Adipose tissue (tissue), 3 donors: ENCODE measurements around the gene FBXL2. TPM values are rescaled to one million over a fixed set of nuclear protein-coding genes. Genes with fewer than 3 reads are reported as not detected.
"Not testable (repeated sequence)": the region's sequence is repeated elsewhere in the genome, so short reads cannot be mapped to it uniquely, and the experiment has no call there.

Experiments
- H3K27ac ChIP-seq: one replicate; pipeline ENCODE4 v1.5.1; 2013; ENCODE audit warnings: low read depth, low read length
- WGBS, 3 donors: extraction: QIAGEN DNeasy Blood & Tissue Kit; methylation state at CpG; one replicate each; pipeline ENCODE4 v1.1.7; 2013; 5-methylcytosine and 5-hydroxymethylcytosine counted together
- polyA plus RNA-seq, 3 donors: library from polyadenylated mRNA; stranded (reverse); fragments of 200-250 nt; gene quantifications; one replicate each; pipeline ENCODE4 v1.2.3, GENCODE V29; 2013
- donor health status: healthy with polysubstance abuse.
- donor health status: Bipolar disorder and iron deficiency.
- donor health status: healthy.

The FBXL2 gene
- polyA plus RNA-seq, 3 donors = 1.9 to 2.2 (median 2.1) TPM

DNA sequence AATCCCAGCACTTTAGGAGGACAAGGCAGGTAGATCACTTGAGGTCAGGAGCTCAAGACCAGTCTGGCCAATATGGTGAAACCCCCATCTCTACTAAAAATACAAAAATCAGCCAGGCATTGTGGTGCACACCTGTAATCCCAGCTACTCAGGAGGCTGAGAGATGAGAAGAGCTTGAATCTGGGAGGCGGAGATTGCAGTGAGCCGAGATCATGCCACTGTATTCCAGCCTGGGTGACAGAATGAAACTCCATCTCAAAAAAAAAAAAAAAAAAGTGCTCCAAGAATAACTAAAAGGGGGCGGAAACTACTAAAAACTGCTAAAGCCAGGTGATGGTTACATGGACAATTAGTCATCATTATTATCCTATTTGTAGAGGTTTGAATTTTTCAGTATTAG lies 133.6 kb downstream of the FBXL2 start:
- not testable (repeated sequence) for H3K27ac ChIP-seq
- 94 to 97% (median 97%) methylated on average over 3 of the region's 3 CpGs for WGBS, 3 donors

DNA sequence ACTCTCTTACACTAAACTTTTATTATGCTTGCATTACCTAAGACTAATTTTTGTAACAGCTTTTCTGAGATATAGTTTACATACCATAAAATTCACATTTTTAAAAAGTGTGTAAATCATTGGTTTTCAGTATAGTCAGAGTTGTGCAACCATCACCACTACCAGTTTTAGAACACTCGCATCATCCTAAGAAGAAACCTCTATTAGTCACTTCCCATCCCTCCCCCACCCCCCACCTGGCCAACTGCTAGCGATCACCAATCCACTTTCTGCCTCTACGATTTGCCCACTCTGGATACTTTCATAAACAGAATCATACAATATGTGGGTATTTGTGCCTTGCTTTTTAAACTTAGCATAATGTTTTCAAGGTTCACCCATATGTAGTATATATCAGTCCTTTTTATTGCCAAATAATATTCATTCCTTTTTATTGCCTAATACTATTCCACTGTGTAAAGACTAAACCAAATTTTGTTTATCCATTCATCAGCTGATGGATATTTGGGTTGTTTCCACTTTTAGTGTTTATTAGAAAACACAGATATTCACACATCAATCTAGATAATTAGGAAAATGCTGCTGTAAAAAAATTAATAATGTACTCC lies 139.9 kb downstream of the FBXL2 start:
- WGBS, 3 donors = 77 to 95% (median 77%) methylated on average over 3 of the region's 3 CpGs
- no peak overlapping the region for H3K27ac ChIP-seq

DNA sequence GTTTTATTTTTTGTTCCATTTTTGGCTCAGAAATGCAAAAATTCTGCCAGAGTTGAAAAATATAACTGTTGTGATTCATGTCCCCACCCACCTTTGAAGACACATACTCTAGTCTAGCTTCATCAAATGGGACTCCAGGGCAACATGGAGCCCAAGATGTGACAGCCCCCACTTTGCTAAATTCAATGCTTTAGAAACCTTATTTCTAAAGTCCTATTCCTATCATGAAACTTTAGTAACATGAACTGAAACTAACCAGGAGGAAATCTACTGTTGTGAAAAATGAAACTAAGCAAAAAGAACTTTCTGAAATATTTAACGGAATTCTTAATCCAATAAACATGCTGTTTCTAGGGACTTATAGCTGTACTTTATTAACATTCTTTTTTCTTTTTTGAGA lies 142.7 kb downstream of the FBXL2 start:
- no peak overlapping the region for H3K27ac ChIP-seq
- 83 to 100% (median 86%) methylated on average over 1 of the region's 1 CpG for WGBS, 3 donors

DNA sequence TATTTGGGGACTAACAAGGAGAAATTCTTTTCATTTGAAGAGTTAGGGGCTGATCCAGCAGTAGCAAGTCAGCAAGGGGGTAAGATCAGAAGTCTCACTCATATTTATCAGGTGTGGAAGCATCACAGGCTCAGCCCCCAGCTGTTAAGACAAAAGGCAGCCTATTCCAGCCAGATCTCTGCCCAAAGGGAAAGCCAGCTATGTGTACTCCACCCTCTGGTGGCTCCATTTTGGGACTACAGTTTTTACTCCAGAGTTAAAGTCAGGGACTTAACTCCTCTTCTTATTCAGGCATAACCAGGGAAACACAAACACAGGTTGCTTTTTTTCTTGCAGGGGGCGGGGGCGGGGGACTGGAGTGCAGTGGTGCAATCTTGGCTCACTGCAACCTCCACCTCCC lies 143.7 kb downstream of the FBXL2 start:
- WGBS, 3 donors = 96 to 100% (median 98%) methylated on average over 2 of the region's 2 CpGs
- no peak overlapping the region for H3K27ac ChIP-seq

DNA sequence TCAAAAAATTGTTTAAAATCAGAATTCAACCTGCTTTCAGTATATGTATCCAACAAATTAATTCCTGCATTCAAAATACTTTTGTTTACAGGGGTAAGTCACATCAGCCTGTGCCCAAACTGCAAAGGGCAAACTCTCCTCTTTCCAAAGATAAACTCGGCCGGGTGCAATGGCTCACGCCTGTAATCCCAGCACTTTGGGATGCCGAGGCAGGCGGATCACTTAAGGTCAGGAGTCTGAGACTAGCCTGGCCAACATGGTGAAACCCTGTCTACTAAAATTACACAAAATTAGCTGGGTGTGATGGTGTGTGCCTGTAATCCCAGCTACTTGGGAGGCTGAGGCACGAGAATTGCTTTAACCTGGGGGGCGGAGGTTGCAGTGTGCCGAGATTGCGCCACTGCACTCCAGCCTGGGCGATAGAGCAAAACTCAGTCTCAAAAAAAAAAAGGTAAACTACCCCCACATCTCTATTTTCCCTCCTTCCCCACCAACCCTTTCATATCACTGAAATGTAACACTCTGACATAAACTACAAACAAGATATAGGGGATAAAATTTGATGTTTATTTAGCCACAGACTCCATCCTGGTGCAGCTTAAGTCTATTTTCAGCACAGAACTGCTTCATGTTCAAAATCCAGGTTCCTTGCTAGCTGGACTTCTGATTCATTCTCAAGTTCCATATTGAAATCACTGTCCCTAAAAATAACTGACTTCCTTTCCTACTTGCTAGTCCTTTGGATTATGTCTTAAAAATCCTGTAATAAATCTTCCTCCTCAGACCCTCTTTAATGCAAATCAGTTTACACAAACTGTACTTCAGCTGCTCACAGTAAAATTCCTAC lies 147.6 kb downstream of the FBXL2 start:
- no peak overlapping the region for H3K27ac ChIP-seq
- 88 to 93% (median 90%) methylated on average over 10 of the region's 10 CpGs for WGBS, 3 donors

DNA sequence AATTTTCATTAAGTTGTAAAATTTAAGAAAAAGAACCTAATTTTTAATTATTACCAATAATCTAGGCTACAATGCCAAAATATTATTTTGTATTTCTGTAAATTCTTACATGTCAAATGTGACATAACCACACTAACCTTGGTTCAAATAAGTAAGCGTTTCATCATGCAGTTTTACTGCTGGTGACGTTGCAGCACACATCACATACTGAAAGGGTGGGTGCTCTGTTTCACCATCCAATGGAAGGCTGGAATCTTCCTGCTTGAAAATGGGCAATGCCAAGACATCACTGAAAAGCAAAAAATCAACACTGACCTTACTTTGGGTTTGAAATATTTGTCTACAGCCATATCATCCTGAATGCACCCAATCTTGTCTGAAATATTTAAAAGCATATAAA lies 148.2 kb downstream of the FBXL2 start:
- H3K27ac ChIP-seq = no peak overlapping the region
- WGBS, 3 donors = 67 to 88% (median 73%) methylated on average over 2 of the region's 2 CpGs

DNA sequence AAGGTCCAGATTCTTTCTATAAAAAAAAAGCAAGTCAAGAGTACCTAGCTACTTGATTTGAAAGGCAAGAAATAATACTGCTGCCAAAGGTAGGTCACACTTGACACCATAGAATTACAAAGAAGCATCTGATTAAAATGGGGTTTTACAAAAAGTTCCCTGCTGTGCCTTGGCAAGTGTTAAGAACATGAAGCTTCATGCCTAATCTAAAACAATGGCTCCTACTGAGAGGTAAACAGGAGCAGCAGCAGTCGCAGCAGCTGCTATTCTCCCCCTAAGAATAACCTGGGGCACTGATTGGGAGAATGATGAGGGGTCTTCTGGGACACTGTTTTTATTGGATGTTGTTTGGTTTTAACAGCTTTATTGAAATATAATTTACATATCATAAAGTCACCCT lies 148.8 kb downstream of the FBXL2 start:
- 69 to 93% (median 88%) methylated on average over 1 of the region's 1 CpG for WGBS, 3 donors
- no peak overlapping the region for H3K27ac ChIP-seq

DNA sequence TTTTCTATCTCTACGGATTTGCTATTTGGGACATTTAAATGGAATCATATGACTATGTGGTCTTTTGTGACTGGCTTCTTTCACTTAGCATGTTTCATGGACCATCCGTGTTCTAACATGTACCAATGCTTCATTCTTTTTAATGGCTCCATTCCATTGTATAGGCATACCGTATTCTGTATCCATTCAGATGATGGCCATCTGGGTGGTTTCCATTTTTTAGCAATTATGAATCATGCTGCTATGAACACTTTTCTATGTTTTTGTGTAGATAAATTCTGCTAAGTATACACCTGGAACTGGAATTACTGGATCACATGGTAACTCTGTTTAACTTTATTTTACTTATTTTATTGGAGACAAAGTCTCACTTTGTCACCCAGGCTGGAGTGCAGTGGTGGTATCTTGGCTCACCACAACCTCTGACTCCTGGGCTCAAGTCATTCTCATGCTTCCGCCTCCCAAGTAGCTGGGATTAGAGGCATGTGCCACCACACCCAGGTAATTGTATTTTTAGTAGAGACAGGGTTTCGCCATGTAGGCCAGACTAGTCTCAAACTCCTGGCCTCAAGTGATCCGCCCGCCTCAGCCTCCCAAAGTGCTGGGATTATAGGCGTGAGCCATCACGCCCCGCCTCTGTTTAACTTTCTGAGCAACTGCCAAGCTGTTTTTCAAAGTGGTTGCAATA lies 149.5 kb downstream of the FBXL2 start:
- no peak overlapping the region for H3K27ac ChIP-seq
- 93 to 96% (median 96%) methylated on average over 10 of the region's 10 CpGs for WGBS, 3 donors

DNA sequence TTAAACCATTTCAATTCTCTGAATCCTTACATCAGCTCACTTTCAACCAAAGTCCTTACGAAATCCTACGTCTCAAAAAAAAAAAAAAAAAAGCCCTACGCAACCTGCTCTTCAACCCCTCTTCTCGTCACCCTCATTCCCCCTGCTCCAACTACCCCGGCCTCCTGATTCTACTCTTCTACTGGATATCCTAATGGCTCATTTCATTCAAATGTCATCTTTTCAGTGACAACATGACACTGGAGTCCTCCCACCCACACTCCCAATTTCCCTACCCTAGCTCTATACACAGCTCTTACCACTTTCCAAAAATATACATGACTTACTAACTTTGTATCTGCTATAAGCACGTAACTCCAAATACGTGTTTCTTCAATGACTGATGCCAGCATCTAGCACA lies 151.5 kb downstream of the FBXL2 start:
- H3K27ac ChIP-seq = no peak overlapping the region

DNA sequence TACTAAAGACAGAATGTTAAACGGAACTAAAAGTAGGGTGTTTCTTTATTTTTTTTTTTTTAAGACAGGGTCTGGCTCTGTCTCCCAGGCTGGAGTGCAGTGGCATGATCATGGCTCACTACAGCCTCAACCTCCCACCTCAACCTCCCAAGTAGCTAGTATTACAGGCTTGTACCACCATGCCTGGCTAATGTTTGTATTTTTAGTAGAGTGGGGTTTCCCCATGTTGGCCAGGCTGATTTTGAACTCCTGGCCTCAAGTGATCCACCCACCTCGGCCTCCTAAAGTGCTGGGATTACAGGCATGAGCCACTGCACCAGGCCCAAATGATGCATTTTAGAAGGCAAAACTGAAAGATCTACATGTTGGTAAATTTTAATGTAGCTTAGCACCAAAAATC lies 152.1 kb downstream of the FBXL2 start:
- H3K27ac ChIP-seq = not testable (repeated sequence)
- WGBS, 3 donors = 83 to 84% (median 83%) methylated on average over 2 of the region's 2 CpGs

More for the DNA sequence above, 151.5 kb downstream of the FBXL2 start:
- 65 to 78% (median 74%) methylated on average over 7 of the region's 7 CpGs for WGBS, 3 donors

DNA sequence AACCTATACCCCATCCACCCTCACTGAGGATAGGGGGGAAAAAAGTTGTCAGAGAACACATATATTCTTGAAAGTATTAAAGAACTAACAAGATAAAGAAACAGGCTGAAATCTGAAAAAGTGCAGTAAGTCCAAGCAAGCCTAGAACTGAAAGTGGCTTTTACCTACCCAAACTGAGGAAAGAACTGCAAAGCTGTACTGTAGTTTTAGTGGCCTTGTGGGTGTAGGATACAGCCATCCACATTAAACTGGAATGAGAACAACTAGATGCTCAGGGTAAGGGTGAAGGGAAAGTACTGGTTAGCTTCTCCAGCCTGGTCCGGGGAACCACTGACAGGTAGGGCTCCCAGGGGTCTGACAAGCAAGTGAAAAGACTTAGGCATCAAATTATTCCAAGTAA lies 152.8 kb downstream of the FBXL2 start:
- no peak overlapping the region for H3K27ac ChIP-seq
- WGBS, 3 donors = 88 to 91% (median 89%) methylated on average over 1 of the region's 1 CpG

DNA sequence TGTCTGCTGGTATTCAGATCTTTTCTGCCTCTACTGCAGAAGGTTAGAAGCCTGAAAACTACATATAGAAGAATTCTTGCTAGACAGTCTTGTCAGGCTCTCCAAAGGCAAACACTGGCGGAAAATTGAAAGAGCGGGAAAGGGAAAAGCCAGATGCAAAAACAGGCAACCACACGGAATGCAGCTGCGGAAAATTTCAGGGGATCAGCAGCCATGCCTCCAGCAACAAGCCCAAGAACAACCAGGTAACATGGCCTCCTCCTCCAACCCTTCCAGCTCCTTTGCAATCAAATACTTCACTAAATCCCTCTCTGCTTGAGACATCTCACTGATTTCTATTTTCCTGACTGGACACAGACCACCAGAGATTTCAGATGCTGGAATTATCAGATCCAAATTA lies 153.3 kb downstream of the FBXL2 start:
- H3K27ac ChIP-seq = no peak overlapping the region
- WGBS, 3 donors = 92 to 98% (median 94%) methylated on average over 4 of the region's 4 CpGs

DNA sequence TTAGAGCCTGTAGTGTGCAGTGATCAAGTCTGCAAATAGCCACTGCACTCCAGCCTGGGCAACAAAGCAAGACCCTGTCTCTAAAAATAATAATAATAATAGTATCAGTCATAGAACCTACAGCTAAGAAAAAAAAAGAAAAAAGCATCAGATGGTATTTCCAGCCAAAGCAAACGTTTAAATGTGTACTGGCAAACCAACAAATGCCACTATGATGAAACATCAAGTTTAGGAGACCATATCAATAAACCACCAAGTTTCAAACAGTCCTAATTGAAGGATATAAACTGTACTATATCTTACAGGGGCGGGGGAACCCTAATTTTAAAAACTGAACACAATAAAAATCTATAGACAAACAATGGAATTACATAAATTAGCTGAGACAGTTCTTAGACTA lies 156.6 kb downstream of the FBXL2 start:
- no peak overlapping the region for H3K27ac ChIP-seq
- WGBS, 3 donors = 52 to 58% (median 52%) methylated on average over 2 of the region's 2 CpGs

Other genes starting within 250 kb of the FBXL2 start
- 10 to 100 TPM; 10.2 to 21.6 (median 20.4) TPM for gene GLB1, start 180.3 kb upstream of the FBXL2 start, polyA plus RNA-seq
- gene TMPPE, start 180.3 kb upstream of the FBXL2 start, polyA plus RNA-seq = under 1 TPM; 0.48 to 0.65 (median 0.56) TPM
- 100 to 1,000 TPM in 2 of 3 donors, 10 to 100 TPM in 1; 34.8 to 268 (median 247) TPM for gene CRTAP, start 163.4 kb upstream of the FBXL2 start, polyA plus RNA-seq
- gene SUSD5, start 58.6 kb upstream of the FBXL2 start, polyA plus RNA-seq = 1 to 10 TPM in 1 of 3 donors, under 1 TPM in 2; 0.13 to 1.9 (median 0.54) TPM
- 10 to 100 TPM; 15.6 to 31.4 (median 28.7) TPM for gene UBP1, start 163.0 kb downstream of the FBXL2 start, polyA plus RNA-seq